ENCODE measurements around the gene MPP7.

MPP7 gene

GRCh38 chr10:28276384-28276783, 26.5 kb downstream of the MPP7 start:
- no peak overlapping the region for H3K4me3 ChIP-seq (replicated peaks in 1 of 2; ENCODE audit: low read depth in 2 of 2, low read length in 2 of 2)
- DNase-seq (ENCODE audit: low read depth in 2 of 2) = no peak
- no peak for TF ChIP-seq CTCF (IDR thresholded peaks at IDR 0.05; ENCODE audit: low read depth, low read length)

- no peak for TF ChIP-seq CTCF (IDR thresholded peaks at IDR 0.05; ENCODE audit: low read depth, low read length)
- no peak overlapping the region for H3K4me3 ChIP-seq (replicated peaks in 1 of 2; ENCODE audit: low read depth in 2 of 2, low read length in 2 of 2)
- DNase-seq (ENCODE audit: low read depth in 2 of 2) = no peak
Observed at GRCh38 chr10:28274475-28274874, 28.4 kb downstream of the MPP7 start.

DNA sequence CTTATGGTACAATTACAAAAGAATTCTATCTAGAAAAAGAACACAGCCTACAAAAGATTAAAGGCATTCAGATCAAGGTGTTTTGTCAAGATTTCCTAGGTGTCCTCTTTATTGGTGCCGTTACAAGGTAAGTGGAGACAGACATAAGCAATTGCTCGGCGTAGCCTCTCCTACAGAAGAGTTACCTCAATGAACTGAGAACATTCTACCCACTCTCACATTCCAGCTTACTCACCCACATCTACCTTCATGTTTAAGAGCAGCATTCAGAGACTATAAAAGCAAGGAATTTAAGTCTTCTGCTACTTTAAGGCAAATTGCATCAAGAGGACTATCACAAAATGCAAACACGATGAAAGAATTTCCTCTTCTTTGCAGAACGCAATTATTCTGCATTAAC, 29.5 kb downstream of the MPP7 start:
- TF ChIP-seq CTCF (IDR thresholded peaks at IDR 0.05; ENCODE audit: low read depth, low read length) = no peak
- no peak for DNase-seq (ENCODE audit: low read depth in 2 of 2)
- H3K4me3 ChIP-seq (replicated peaks in 1 of 2; ENCODE audit: low read depth in 2 of 2, low read length in 2 of 2) = no peak overlapping the region

DNA sequence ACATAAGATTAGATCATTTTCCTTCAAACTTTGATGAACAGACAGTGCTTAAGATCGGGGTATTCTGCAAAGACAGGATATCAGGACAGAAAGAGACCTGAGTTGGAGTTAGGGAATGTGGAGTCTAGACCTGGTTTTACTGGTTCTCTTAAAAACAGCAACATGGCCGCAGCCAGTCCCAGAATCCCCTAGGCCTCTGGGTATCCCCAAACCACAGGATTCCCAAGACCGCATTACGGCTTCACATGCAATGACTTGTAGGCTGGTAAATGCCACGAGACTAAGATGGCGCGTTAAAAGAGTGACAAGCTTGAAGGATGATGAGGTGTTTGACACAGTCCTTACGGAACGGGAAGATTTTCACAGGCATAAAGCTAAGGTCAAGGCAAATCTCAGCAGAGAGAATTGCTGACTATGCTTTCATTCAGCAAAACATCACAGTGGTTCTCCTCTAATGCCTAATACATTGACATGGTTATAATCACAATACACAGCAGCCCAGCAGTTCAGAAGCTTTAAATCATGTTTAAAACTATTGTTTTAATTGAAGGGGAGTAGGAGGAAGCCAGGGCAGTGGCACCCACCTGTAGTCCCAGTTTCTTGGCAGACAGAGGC, 32.9 kb downstream of the MPP7 start:
- no peak overlapping the region for H3K4me3 ChIP-seq (replicated peaks in 1 of 2; ENCODE audit: low read depth in 2 of 2, low read length in 2 of 2)
- TF ChIP-seq CTCF (IDR thresholded peaks at IDR 0.05; ENCODE audit: low read depth, low read length) = no peak
- DNase-seq (ENCODE audit: low read depth in 2 of 2) = no peak

DNA sequence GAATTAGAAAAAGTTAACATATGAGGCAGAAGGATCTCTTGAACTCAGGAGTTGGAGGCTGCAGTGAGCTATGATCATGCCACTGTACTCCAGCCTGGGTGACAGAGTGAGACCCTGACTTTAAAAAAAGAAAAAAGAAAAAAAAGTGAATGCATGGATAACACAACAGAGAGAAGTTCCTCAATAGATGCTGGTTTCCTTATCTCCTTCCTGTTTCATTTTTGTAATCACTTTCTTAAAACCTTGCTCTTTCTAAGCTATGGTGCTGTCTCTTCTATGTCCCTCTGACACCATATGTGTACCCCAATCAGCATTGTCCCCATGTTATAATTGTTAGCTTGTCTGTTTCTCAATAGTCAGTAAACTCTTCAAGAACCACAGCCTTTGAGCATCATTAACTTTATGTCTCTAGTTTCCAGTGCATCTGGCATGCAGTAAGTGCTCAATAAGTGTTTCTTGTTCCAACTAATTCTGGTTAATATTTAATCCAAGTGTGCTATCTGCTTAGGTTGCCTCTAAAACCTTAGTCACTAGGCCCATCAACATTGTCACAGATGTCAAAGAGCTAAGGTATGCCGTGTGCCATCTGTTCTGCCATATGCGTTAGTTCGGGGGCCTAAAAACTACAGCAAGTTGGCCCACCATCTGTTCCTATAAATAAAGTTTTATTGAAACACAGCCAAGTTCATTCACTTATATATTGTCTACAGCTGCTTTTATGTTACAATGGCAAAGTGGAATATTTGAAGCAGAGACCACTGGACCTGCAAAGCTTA, 36.2 kb downstream of the MPP7 start:
- no peak overlapping the region for H3K4me3 ChIP-seq (replicated peaks in 1 of 2; ENCODE audit: low read depth in 2 of 2, low read length in 2 of 2)
- TF ChIP-seq CTCF (IDR thresholded peaks at IDR 0.05; ENCODE audit: low read depth, low read length) = no peak
- no peak for DNase-seq (ENCODE audit: low read depth in 2 of 2)

DNA sequence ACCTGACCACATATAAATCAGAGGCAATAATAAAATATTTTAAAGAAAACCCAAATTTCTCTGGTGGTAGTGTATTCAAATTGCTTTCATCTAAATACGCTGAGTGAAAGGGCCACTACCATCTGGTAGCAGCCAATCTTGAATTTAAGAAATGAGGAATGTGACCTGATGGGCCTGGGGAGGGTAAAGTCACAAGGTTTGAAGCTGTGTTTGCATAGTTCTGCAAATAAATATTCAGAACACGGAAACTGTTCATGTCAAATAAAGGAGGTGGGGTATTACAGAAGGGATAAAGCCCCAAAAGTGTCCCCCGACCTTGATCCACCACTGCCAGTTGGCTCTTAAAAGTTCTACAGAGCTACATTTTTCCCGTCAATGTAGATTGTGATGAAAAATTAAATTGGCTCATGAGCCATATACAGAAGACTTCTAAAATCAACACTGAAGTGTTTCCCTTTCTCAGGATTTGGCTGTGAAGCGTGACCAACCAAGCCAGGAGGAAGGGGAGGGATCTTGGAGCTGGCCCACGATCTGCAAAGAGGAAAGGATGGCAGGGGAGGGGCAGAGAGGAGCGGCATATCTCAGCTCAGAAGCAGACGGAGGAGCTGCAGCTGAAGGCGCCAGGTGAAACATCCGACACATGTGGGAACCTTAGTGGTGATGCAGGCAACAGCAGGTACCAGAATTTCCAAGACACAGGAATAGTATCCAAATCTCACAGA, 39.6 kb downstream of the MPP7 start:
- H3K4me3 ChIP-seq (replicated peaks in 1 of 2; ENCODE audit: low read depth in 2 of 2, low read length in 2 of 2) = no peak overlapping the region
- no peak for DNase-seq (ENCODE audit: low read depth in 2 of 2)
- no peak for TF ChIP-seq CTCF (IDR thresholded peaks at IDR 0.05; ENCODE audit: low read depth, low read length)

Measured in cardiac fibroblast (primary cell).